Stomach (tissue), 4 donors: ENCODE results near the gene ACAT2.

ENCODE experiments used
- CTCF ChIP-seq, 7 experiments: fragments of 450-650 bp in 4 of 7; fragments of 200-600 bp in 3 of 7; sonication (generic) in 3 of 7; IDR thresholded peaks; one replicate each; pipeline ENCODE4 v1.5.1; 2016 to 2019; ENCODE audit warnings: antibody characterized with exemption in 7 of 7, control low read depth in 2 of 7, mild to moderate bottlenecking in 1 of 7
- EP300 ChIP-seq: sonication (generic); formaldehyde crosslinking; IDR thresholded peaks from one replicate; pipeline ENCODE4 v1.6.1; 2017; ENCODE audit warnings: antibody characterized with exemption
- POLR2A ChIP-seq, 4 donors: fragments of 450-650 bp; IDR thresholded peaks; one replicate each; pipeline ENCODE4 v1.6.1; 2016; ENCODE audit warnings: antibody characterized with exemption in 4 of 4, control low read depth in 2 of 4, mild to moderate bottlenecking in 1 of 4, moderate library complexity in 1 of 4
- POLR2AphosphoS5 ChIP-seq, 3 donors: sonication (generic); formaldehyde crosslinking; IDR thresholded peaks; one replicate each; pipeline ENCODE4 v1.6.1; 2016; ENCODE audit warnings: antibody characterized with exemption in 3 of 3

GRCh38 chr6:159797554-159797953, 35.7 kb downstream of the ACAT2 start:
- TF ChIP-seq CTCF (IDR thresholded peaks at IDR 0.05), result no peak
- TF ChIP-seq EP300, result no peak
- TF ChIP-seq POLR2A (IDR thresholded peaks at IDR 0.05), result no peak
- TF ChIP-seq POLR2AphosphoS5 (IDR thresholded peaks at IDR 0.05), result no peak
